Activated T-helper 2 cell treated with anti-CD3 and anti-CD28 coated beads, Interferon-gamma antibody, Interleukin-2, Interleukin-4, amounts not matched to agents 10 μg/mL and 5 μg/mL and 100 μg/mL, durations not matched to agents 14 hours and 24 hours and 36 hours (primary cell): ENCODE data around the gene SCCPDH. TPM values are rescaled to one million over a fixed set of nuclear protein-coding genes. Genes with fewer than 3 reads are reported as not detected.

Experiments used
- DNase-seq: peaks from one replicate; pipeline ENCODE4 v3.0.0; 2021; ENCODE audit warnings: low spot score
- H3K27ac Mint-ChIP-seq: one replicate; pipeline ENCODE4 v1.8.0; 2021; ENCODE audit warnings: mixed read lengths
- H3K27me3 Mint-ChIP-seq: one replicate; pipeline ENCODE4 v1.8.0; 2021; ENCODE audit warnings: low read depth, mixed read lengths
- H3K36me3 Mint-ChIP-seq: one replicate; pipeline ENCODE4 v1.8.0; 2021; ENCODE audit warnings: low read depth, mixed read lengths
- H3K4me1 Mint-ChIP-seq: one replicate; pipeline ENCODE4 v1.8.0; 2021; ENCODE audit warnings: low read depth, mixed read lengths
- H3K4me3 Mint-ChIP-seq: one replicate; pipeline ENCODE4 v1.8.0; 2021; ENCODE audit warnings: low read depth, mild to moderate bottlenecking, moderate library complexity, mixed read lengths
- H3K9me3 Mint-ChIP-seq: one replicate; pipeline ENCODE4 v1.8.0; 2021; ENCODE audit warnings: mixed read lengths
- intact Hi-C: fragments of 100-400 bp; cut with micrococcal nuclease; formaldehyde crosslinking; loops from one replicate; pipeline ENCODE4 v1.15.1; 2023
- total RNA-seq: library from RNA; stranded (reverse); gene quantifications from 2 replicates; pipeline ENCODE4 v1.2.3, GENCODE V29; 2022

Gene SCCPDH, protein sequence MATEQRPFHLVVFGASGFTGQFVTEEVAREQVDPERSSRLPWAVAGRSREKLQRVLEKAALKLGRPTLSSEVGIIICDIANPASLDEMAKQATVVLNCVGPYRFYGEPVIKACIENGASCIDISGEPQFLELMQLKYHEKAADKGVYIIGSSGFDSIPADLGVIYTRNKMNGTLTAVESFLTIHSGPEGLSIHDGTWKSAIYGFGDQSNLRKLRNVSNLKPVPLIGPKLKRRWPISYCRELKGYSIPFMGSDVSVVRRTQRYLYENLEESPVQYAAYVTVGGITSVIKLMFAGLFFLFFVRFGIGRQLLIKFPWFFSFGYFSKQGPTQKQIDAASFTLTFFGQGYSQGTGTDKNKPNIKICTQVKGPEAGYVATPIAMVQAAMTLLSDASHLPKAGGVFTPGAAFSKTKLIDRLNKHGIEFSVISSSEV
- total RNA-seq = 34.1 and 34.3 TPM in 2 replicates

GRCh38 chr1:246724016-246724730, at the start of gene SCCPDH:
SCCPDH (plus strand) TSS chr1:246724409; CDS start chr1:246724423, 14 bp downstream.
- peak; percentile 63 for DNase-seq
- peak within 1 kb of the TSS; percentile 92 for H3K4me3 Mint-ChIP-seq
- intact Hi-C loops = loop anchor here (1.0 to 5.0 kb wide), 3 partner anchors 25 to 208 kb away; partner anchors contain the start of genes AHCTF1, CNST and TFB2M
- H3K9me3 Mint-ChIP-seq = peaks cover 29% of the 10 kb centered on the region
- H3K36me3 Mint-ChIP-seq = peaks cover 32% of the 10 kb centered on the region
- H3K27ac Mint-ChIP-seq = peak within 1 kb of the TSS; percentile 73
- H3K27me3 Mint-ChIP-seq = no peaks in the 10 kb centered on the region
- peaks cover 9% of the 10 kb centered on the region for H3K4me1 Mint-ChIP-seq

DNA sequence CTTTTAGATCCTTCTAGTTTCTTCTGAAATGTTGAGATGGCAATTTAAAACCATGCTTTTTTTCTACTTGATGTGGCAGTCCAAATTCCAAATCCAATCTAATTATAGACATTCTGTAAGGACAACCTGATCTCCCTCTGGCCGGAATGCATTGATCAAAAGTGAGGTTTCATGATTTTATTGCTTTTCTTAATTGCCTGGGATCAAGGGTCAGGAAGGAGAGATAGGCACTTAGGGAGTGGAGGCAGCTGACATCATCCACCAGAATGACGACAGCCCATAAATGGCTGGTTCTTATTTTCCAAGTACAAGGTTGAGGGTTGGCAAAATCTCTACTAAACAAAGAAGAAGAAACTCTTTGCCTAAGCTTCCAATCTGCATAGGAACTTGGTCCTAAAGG, 46.4 kb upstream of the SCCPDH start:
- Mint-ChIP-seq H3K27me3 (no peaks in the 10 kb centered on the region), H3K4me3 (no peak overlapping the region), H3K9me3 (no peaks in the 10 kb centered on the region), H3K36me3 (no peaks in the 10 kb centered on the region), H3K27ac (no peak overlapping the region), H3K4me1 (no peaks in the 10 kb centered on the region)
- no peak for DNase-seq
- intact Hi-C loops = no loop called here

- no peaks in the 10 kb centered on the region for H3K9me3 Mint-ChIP-seq
Observed at GRCh38 chr1:246678816-246679793, 45.1 kb upstream of the SCCPDH start.

GRCh38 chr1:246679794-246680177, 44.4 kb upstream of the SCCPDH start:
- Mint-ChIP-seq H3K9me3 (no peaks in the 10 kb centered on the region), H3K36me3 (no peaks in the 10 kb centered on the region), H3K4me1 (no peaks in the 10 kb centered on the region), H3K27ac (no peak overlapping the region), H3K27me3 (no peaks in the 10 kb centered on the region), H3K4me3 (no peak overlapping the region)
- intact Hi-C loops = no loop called here
- no peak for DNase-seq

More at GRCh38 chr1:246678816-246679793, 45.1 kb upstream of the SCCPDH start:
- H3K4me1 Mint-ChIP-seq = no peaks in the 10 kb centered on the region
- H3K27ac Mint-ChIP-seq = no peak overlapping the region
- H3K27me3 Mint-ChIP-seq = no peaks in the 10 kb centered on the region
- H3K4me3 Mint-ChIP-seq = no peak overlapping the region
- H3K36me3 Mint-ChIP-seq = no peaks in the 10 kb centered on the region
- no peak for DNase-seq
- intact Hi-C loops = no loop called here

DNA sequence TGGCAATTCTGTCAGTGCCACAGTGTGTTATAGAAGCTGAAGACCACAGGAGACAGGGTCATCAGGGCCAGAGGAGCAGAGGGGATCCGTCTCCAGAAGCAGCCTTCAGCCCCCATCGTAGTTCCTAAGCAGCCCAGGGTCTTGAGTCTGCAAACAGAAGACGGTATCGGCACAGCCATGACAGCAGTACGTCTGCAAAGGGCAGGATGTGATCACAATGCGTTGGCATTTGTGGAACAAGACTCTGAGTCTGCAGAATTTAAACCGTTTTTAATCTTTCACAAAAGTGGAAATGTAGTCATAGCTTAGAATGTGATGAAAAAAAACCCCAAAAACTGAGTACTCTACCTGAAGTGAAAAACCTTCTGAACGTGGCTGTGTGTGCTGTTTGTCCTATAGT, 44.0 kb upstream of the SCCPDH start:
- Mint-ChIP-seq H3K27ac (no peak overlapping the region), H3K4me3 (no peak overlapping the region), H3K27me3 (no peaks in the 10 kb centered on the region), H3K36me3 (no peaks in the 10 kb centered on the region), H3K9me3 (no peaks in the 10 kb centered on the region), H3K4me1 (no peaks in the 10 kb centered on the region)
- intact Hi-C loops = no loop called here
- DNase-seq = no peak

GRCh38 chr1:246680696-246681130, 43.5 kb upstream of the SCCPDH start:
- no peak for DNase-seq
- H3K4me1 Mint-ChIP-seq = no peaks in the 10 kb centered on the region
- H3K4me3 Mint-ChIP-seq = no peak overlapping the region
- no peak overlapping the region for H3K27ac Mint-ChIP-seq
- H3K36me3 Mint-ChIP-seq = no peaks in the 10 kb centered on the region
- intact Hi-C loops = no loop called here
- no peaks in the 10 kb centered on the region for H3K9me3 Mint-ChIP-seq
- H3K27me3 Mint-ChIP-seq = no peaks in the 10 kb centered on the region

DNA sequence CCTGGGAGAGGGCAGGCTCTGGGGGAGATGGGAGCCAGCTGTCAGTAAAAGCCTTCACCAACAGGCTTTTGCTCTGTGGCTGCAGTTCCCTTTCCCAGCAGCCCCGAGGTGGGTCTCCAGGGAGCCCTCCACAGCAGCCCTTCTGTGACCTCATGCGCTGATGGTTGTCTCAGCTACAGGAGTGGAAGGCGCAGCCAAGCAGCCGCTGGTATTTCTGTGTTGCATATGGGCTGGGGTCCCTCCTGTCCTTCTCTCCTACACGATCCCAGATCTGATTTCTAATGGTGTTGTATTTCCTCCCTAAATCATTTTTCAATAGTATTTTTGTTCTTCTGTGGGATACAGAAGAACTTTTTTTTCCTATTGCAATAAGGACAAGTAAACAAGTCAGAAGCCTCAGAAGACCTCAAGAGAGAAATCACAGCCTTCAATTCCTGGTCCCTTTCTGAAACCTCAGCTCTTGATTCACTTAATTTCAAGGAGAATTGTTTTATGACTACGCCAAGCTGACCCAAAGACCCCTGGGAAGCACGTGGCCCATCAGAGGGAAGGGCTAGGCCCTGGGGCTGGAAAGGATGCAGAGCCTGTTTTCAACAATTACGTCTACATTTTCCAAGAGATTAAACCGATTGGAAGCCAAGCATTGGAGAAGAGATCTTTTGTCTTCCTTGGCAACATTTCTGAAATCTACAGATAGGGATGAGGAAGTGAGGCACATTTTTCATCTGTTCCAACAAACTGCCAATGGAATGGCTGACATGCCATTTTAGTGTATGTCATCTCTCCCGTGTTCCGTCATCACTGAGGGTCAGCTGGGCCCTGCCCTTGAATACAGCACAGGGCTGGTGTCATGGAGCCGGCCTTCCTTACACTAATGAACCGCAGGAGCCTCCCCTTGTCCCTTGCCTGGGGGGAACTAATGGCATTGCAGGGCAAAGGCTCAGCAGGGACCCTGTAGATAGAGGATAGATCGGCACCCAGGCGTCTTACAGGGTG, 42.0 kb upstream of the SCCPDH start:
- no peak for DNase-seq
- Mint-ChIP-seq H3K9me3 (no peaks in the 10 kb centered on the region), H3K4me3 (no peak overlapping the region), H3K36me3 (no peaks in the 10 kb centered on the region), H3K27me3 (no peaks in the 10 kb centered on the region), H3K27ac (no peak overlapping the region), H3K4me1 (no peaks in the 10 kb centered on the region)
- intact Hi-C loops = no loop called here

DNA sequence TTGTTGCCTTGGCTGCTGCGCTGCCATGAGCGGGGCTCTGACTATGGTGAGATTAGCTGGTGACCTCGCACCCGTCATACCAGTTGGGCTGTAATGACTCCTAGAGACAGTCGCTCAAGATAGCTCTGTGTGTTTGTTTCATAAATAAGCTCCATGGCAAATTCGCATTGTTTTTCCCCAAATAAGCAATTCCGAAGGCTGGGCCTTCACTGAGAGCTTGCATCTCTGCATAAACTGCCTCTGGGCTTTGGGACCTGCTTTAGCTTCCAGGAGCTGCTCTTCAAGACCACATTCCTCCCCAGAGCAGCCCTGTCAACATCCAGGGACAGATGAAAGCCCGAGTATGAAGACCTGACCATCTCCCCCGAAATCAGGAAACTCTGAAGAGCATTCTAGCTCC, 40.7 kb upstream of the SCCPDH start:
- Mint-ChIP-seq H3K4me1 (no peaks in the 10 kb centered on the region), H3K4me3 (no peak overlapping the region), H3K27me3 (no peaks in the 10 kb centered on the region), H3K27ac (no peak overlapping the region), H3K9me3 (no peaks in the 10 kb centered on the region), H3K36me3 (no peaks in the 10 kb centered on the region)
- intact Hi-C loops = no loop called here
- DNase-seq = no peak

DNA sequence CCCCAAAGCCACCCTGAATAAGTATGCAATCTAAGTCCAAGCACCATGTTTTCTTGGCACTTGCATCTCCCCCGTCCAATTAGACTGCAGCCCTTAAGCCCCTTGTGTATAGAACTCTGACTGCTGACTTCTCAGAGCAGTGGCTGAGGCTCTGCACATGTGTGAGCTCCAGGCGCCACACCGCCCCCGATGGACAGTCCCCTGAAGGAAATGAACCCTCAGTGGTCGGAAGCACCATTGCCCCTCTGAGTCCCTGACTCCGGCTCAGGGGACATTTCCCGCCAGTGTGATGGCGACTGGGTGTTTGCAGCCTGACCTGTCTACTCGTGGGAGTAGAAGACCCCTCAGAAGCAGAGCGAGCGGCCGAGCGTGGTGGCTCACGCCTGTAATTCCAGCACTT, 37.2 kb upstream of the SCCPDH start:
- H3K4me3 Mint-ChIP-seq = no peak overlapping the region
- intact Hi-C loops = no loop called here
- no peaks in the 10 kb centered on the region for H3K27me3 Mint-ChIP-seq
- H3K4me1 Mint-ChIP-seq = no peaks in the 10 kb centered on the region
- H3K36me3 Mint-ChIP-seq = no peaks in the 10 kb centered on the region
- no peak overlapping the region for H3K27ac Mint-ChIP-seq
- DNase-seq = no peak
- no peaks in the 10 kb centered on the region for H3K9me3 Mint-ChIP-seq

GRCh38 chr1:246689409-246690008, 34.7 kb upstream of the SCCPDH start:
- H3K36me3 Mint-ChIP-seq = no peaks in the 10 kb centered on the region
- intact Hi-C loops = loop anchor here (1.0 kb wide), 1 partner anchor 65 kb away; no protein-coding TSS in a partner anchor
- no peaks in the 10 kb centered on the region for H3K27me3 Mint-ChIP-seq
- H3K4me1 Mint-ChIP-seq = no peaks in the 10 kb centered on the region
- H3K4me3 Mint-ChIP-seq = no peak overlapping the region
- peaks cover 14% of the 10 kb centered on the region for H3K9me3 Mint-ChIP-seq
- DNase-seq = peak; percentile 22
- no peak overlapping the region for H3K27ac Mint-ChIP-seq

DNA sequence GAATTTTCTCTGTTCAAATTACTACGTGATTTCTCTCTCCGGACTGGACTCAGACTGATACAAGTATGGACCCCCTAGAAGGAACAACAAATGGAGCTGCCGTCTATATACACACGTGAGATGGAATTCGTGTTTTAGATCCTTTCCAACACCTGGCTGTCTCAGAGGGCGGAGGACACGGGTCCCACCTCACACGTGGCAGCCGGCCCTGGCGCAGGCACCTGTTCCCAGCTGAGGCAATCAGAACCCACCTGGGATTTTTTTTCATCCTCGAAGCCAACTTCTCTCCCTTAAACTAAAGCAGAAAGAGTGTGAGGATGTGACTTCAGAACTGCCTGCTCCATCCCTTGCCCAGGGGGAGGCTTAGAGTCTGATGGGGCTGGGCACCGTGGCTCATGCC, 34.1 kb upstream of the SCCPDH start:
- no peak overlapping the region for H3K27ac Mint-ChIP-seq
- intact Hi-C loops = no loop called here
- no peak overlapping the region for H3K4me3 Mint-ChIP-seq

More for the DNA sequence above, 34.1 kb upstream of the SCCPDH start:
- Mint-ChIP-seq H3K27me3 (no peaks in the 10 kb centered on the region), H3K36me3 (no peaks in the 10 kb centered on the region), H3K9me3 (peaks cover 18% of the 10 kb centered on the region), H3K4me1 (no peaks in the 10 kb centered on the region)
- no peak for DNase-seq
